GM12892 (cell line): ENCODE data around the gene POU3F2.

Experiments used
- DNase-seq: peaks from one replicate; pipeline ENCODE4 v3.0.0; 2011; ENCODE audit not compliant: insufficient read length
- FAIRE-seq: peaks from 2 replicates; lab custom pipeline; 2011; peaks lifted over from hg19 to GRCh38; lab: Jason Lieb, UNC
- POLR2A ChIP-seq: IDR thresholded peaks from 2 replicates; pipeline ENCODE4 v1.6.1; 2011; ENCODE audit warnings: low read depth, low read length, control low read depth
- POLR2AphosphoS5 ChIP-seq: IDR thresholded peaks from 2 replicates; pipeline ENCODE4 v1.6.1; 2011; ENCODE audit warnings: low read depth, low read length, control low read depth
- TAF1 ChIP-seq: IDR thresholded peaks from 2 replicates; pipeline ENCODE4 v1.6.1; 2011; ENCODE audit warnings: low read depth, mild to moderate bottlenecking, control low read depth, low read length, borderline replicate concordance

POU3F2 gene

GRCh38 chr6:98832284-98833056 is 1.9 kb upstream of the POU3F2 start:
- TF ChIP-seq POLR2A (no peak), POLR2AphosphoS5 (no peak), TAF1 (no peak)
- DNase-seq (no peak), FAIRE-seq (no peak)

- DNase-seq (no peak), FAIRE-seq (no peak)
- TF ChIP-seq TAF1 (no peak), POLR2AphosphoS5 (no peak), POLR2A (no peak)
These were observed 1.4 kb upstream of the POU3F2 start for GRCh38 chr6:98833057-98833306.

- DNase-seq (no peak), FAIRE-seq (no peak)
- TF ChIP-seq POLR2AphosphoS5 (no peak), TAF1 (no peak)
These were observed 891 bp upstream of the POU3F2 start for GRCh38 chr6:98833307-98834059.

- TF ChIP-seq POLR2AphosphoS5 (no peak), TAF1 (no peak), POLR2A (no peak)
- FAIRE-seq (no peak), DNase-seq (no peak)
These were observed 1.0 kb downstream of the POU3F2 start for GRCh38 chr6:98835149-98836024.

- TF ChIP-seq POLR2AphosphoS5 (no peak), POLR2A (no peak), TAF1 (no peak)
- DNase-seq = no peak
- FAIRE-seq = no peak
These were observed 1.9 kb downstream of the POU3F2 start for GRCh38 chr6:98836025-98836961.

- FAIRE-seq (no peak), DNase-seq (no peak)
- TF ChIP-seq POLR2AphosphoS5 (no peak), TAF1 (no peak), POLR2A (no peak)
These were observed 2.9 kb downstream of the POU3F2 start for GRCh38 chr6:98836962-98837944.

GRCh38 chr6:98838032-98838431 is 3.7 kb downstream of the POU3F2 start:
- FAIRE-seq = no peak
- no peak for DNase-seq
- TF ChIP-seq POLR2AphosphoS5 = no peak
- TF ChIP-seq TAF1 = no peak
- TF ChIP-seq POLR2A = no peak

- no peak for DNase-seq
- FAIRE-seq = no peak
- TF ChIP-seq POLR2A (no peak), TAF1 (no peak), POLR2AphosphoS5 (no peak)
These were observed 4.6 kb downstream of the POU3F2 start for GRCh38 chr6:98838975-98839374.

GRCh38 chr6:98839781-98840361 is 5.5 kb downstream of the POU3F2 start:
- DNase-seq = no peak
- no peak for FAIRE-seq
- TF ChIP-seq POLR2AphosphoS5 (no peak), POLR2A (no peak), TAF1 (no peak)
